ENCODE results near the gene ARHGEF17. TPM values are rescaled to one million over a fixed set of nuclear protein-coding genes. Genes with fewer than 3 reads are reported as not detected.

Gene ARHGEF17
- total and polyA plus RNA-seq, 9 donors, result 23.8 to 64.4 (median 49.0) TPM

GRCh38 chr11:73327812-73328364, 19.8 kb downstream of the ARHGEF17 start:
- Histone ChIP-seq H3K36me3 (ENCODE audit: control insufficient read depth, insufficient read depth, low read length) (peaks cover 15% of the 10 kb centered on the region), H3K4me3 (ENCODE audit: low read length) (no peak overlapping the region), H3K9me3 (replicated peaks; ENCODE audit: control insufficient read depth, low read depth, low read length) (no peaks in the 10 kb centered on the region), H3K27me3 (ENCODE audit: control insufficient read depth, insufficient read depth, low read length) (no peaks in the 10 kb centered on the region), H3K27ac (ENCODE audit: low read length) (no peak overlapping the region), H3K4me1 (ENCODE audit: control insufficient read depth, insufficient read depth, low read length) (peaks cover 49% of the 10 kb centered on the region)
- no peak for DNase-seq
- WGBS (ENCODE audit: insufficient coverage), result 47% methylated on average over 4 of the region's 4 CpGs

GRCh38 chr11:73330569-73331093, 22.6 kb downstream of the ARHGEF17 start:
- WGBS (ENCODE audit: insufficient coverage), result 60% methylated on average over 2 of the region's 3 CpGs
- Histone ChIP-seq H3K4me3 (ENCODE audit: low read length) (no peak overlapping the region), H3K4me1 (ENCODE audit: control insufficient read depth, insufficient read depth, low read length) (peaks cover 48% of the 10 kb centered on the region), H3K9me3 (replicated peaks; ENCODE audit: control insufficient read depth, low read depth, low read length) (no peaks in the 10 kb centered on the region), H3K27ac (ENCODE audit: low read length) (no peak overlapping the region), H3K36me3 (ENCODE audit: control insufficient read depth, insufficient read depth, low read length) (peaks cover 13% of the 10 kb centered on the region), H3K27me3 (ENCODE audit: control insufficient read depth, insufficient read depth, low read length) (no peaks in the 10 kb centered on the region)
- peak; percentile 47 for DNase-seq

GRCh38 chr11:73331138-73331916, 23.3 kb downstream of the ARHGEF17 start:
- Histone ChIP-seq H3K4me1 (ENCODE audit: control insufficient read depth, insufficient read depth, low read length) (peaks cover 50% of the 10 kb centered on the region), H3K36me3 (ENCODE audit: control insufficient read depth, insufficient read depth, low read length) (peaks cover 12% of the 10 kb centered on the region), H3K27ac (ENCODE audit: low read length) (peak overlapping the region; percentile 29), H3K27me3 (ENCODE audit: control insufficient read depth, insufficient read depth, low read length) (no peaks in the 10 kb centered on the region), H3K9me3 (replicated peaks; ENCODE audit: control insufficient read depth, low read depth, low read length) (no peaks in the 10 kb centered on the region), H3K4me3 (ENCODE audit: low read length) (no peak overlapping the region)
- 14% methylated on average over 1 of the region's 4 CpGs for WGBS (ENCODE audit: insufficient coverage)
- peak; percentile 64 for DNase-seq

- no peaks in the 10 kb centered on the region for H3K9me3 ChIP-seq (replicated peaks; ENCODE audit: control insufficient read depth, low read depth, low read length)
- H3K4me1 ChIP-seq (ENCODE audit: control insufficient read depth, insufficient read depth, low read length), result peaks cover 54% of the 10 kb centered on the region
- H3K36me3 ChIP-seq (ENCODE audit: control insufficient read depth, insufficient read depth, low read length), result peaks cover 5% of the 10 kb centered on the region
- H3K27ac ChIP-seq (ENCODE audit: low read length), result peak overlapping the region; percentile 96
- WGBS (ENCODE audit: insufficient coverage), result 88% methylated on average over 6 of the region's 11 CpGs
- no peak overlapping the region for H3K4me3 ChIP-seq (ENCODE audit: low read length)
- DNase-seq, result no peak
- no peaks in the 10 kb centered on the region for H3K27me3 ChIP-seq (ENCODE audit: control insufficient read depth, insufficient read depth, low read length)
Measured at GRCh38 chr11:73333173-73333572, 25.1 kb downstream of the ARHGEF17 start.

GRCh38 chr11:73333640-73334383, 25.7 kb downstream of the ARHGEF17 start:
- 44% methylated on average over 3 of the region's 4 CpGs for WGBS (ENCODE audit: insufficient coverage)
- no peaks in the 10 kb centered on the region for H3K27me3 ChIP-seq (ENCODE audit: control insufficient read depth, insufficient read depth, low read length)
- H3K9me3 ChIP-seq (replicated peaks; ENCODE audit: control insufficient read depth, low read depth, low read length), result no peaks in the 10 kb centered on the region
- peak overlapping the region; percentile 96 for H3K27ac ChIP-seq (ENCODE audit: low read length)
- H3K4me3 ChIP-seq (ENCODE audit: low read length), result no peak overlapping the region
- H3K36me3 ChIP-seq (ENCODE audit: control insufficient read depth, insufficient read depth, low read length), result peaks cover 5% of the 10 kb centered on the region
- no peak for DNase-seq
- peaks cover 59% of the 10 kb centered on the region for H3K4me1 ChIP-seq (ENCODE audit: control insufficient read depth, insufficient read depth, low read length)

- no peaks in the 10 kb centered on the region for H3K9me3 ChIP-seq (replicated peaks; ENCODE audit: control insufficient read depth, low read depth, low read length)
- H3K27ac ChIP-seq (ENCODE audit: low read length), result peak overlapping the region; percentile 96
- no peaks in the 10 kb centered on the region for H3K27me3 ChIP-seq (ENCODE audit: control insufficient read depth, insufficient read depth, low read length)
- peaks cover 59% of the 10 kb centered on the region for H3K4me1 ChIP-seq (ENCODE audit: control insufficient read depth, insufficient read depth, low read length)
- no peak overlapping the region for H3K4me3 ChIP-seq (ENCODE audit: low read length)
- 20% methylated on average over 2 of the region's 6 CpGs for WGBS (ENCODE audit: insufficient coverage)
- DNase-seq, result peak; percentile 94
- H3K36me3 ChIP-seq (ENCODE audit: control insufficient read depth, insufficient read depth, low read length), result peaks cover 5% of the 10 kb centered on the region
Measured at GRCh38 chr11:73334384-73335203, 26.5 kb downstream of the ARHGEF17 start.

GRCh38 chr11:73335204-73335923, 27.3 kb downstream of the ARHGEF17 start:
- peaks cover 5% of the 10 kb centered on the region for H3K36me3 ChIP-seq (ENCODE audit: control insufficient read depth, insufficient read depth, low read length)
- no peaks in the 10 kb centered on the region for H3K9me3 ChIP-seq (replicated peaks; ENCODE audit: control insufficient read depth, low read depth, low read length)
- peak; percentile 97 for DNase-seq
- WGBS (ENCODE audit: insufficient coverage), result 0% methylated on average over 1 of the region's 4 CpGs
- peak overlapping the region; percentile 96 for H3K27ac ChIP-seq (ENCODE audit: low read length)
- H3K4me3 ChIP-seq (ENCODE audit: low read length), result no peak overlapping the region
- H3K4me1 ChIP-seq (ENCODE audit: control insufficient read depth, insufficient read depth, low read length), result peaks cover 58% of the 10 kb centered on the region
- H3K27me3 ChIP-seq (ENCODE audit: control insufficient read depth, insufficient read depth, low read length), result no peaks in the 10 kb centered on the region

GRCh38 chr11:73337846-73338245, 29.8 kb downstream of the ARHGEF17 start:
- Histone ChIP-seq H3K4me1 (ENCODE audit: control insufficient read depth, insufficient read depth, low read length) (peaks cover 45% of the 10 kb centered on the region), H3K36me3 (ENCODE audit: control insufficient read depth, insufficient read depth, low read length) (peaks cover 6% of the 10 kb centered on the region), H3K9me3 (replicated peaks; ENCODE audit: control insufficient read depth, low read depth, low read length) (no peaks in the 10 kb centered on the region), H3K27me3 (ENCODE audit: control insufficient read depth, insufficient read depth, low read length) (no peaks in the 10 kb centered on the region), H3K27ac (ENCODE audit: low read length) (no peak overlapping the region), H3K4me3 (ENCODE audit: low read length) (no peak overlapping the region)
- 80% methylated on average over 1 of the region's 2 CpGs for WGBS (ENCODE audit: insufficient coverage)
- no peak for DNase-seq

- no peaks in the 10 kb centered on the region for H3K9me3 ChIP-seq (replicated peaks; ENCODE audit: control insufficient read depth, low read depth, low read length)
- DNase-seq, result no peak
- H3K4me1 ChIP-seq (ENCODE audit: control insufficient read depth, insufficient read depth, low read length), result peaks cover 45% of the 10 kb centered on the region
- H3K27ac ChIP-seq (ENCODE audit: low read length), result no peak overlapping the region
- H3K27me3 ChIP-seq (ENCODE audit: control insufficient read depth, insufficient read depth, low read length), result no peaks in the 10 kb centered on the region
- H3K4me3 ChIP-seq (ENCODE audit: low read length), result no peak overlapping the region
- H3K36me3 ChIP-seq (ENCODE audit: control insufficient read depth, insufficient read depth, low read length), result peaks cover 6% of the 10 kb centered on the region
- WGBS (ENCODE audit: insufficient coverage), result 63% methylated on average over 2 of the region's 4 CpGs
Measured at GRCh38 chr11:73338279-73338678, 30.2 kb downstream of the ARHGEF17 start.
